HepG2 (cell line): ENCODE data around the gene FAIM. TPM values are rescaled to one million over a fixed set of nuclear protein-coding genes. Genes with fewer than 3 reads are reported as not detected.

Source experiments
- ARID4A ChIP-seq: sonication (generic); formaldehyde crosslinking; IDR thresholded peaks from 2 replicates; pipeline ENCODE4 v1.5.0; 2020; ENCODE audit warnings: mild to moderate bottlenecking, missing genetic modification reagents, borderline replicate concordance
- CBX2 ChIP-seq, 2 experiments: fragments of 200-600 bp in 1 of 2; sonication (generic); formaldehyde crosslinking in 1 of 2; IDR thresholded peaks; 2 replicates each; pipeline versions ENCODE4 v1.7.0 to v1.8.1; 2018 to 2022; ENCODE audit warnings: low read depth in 2 of 2, low read length in 1 of 2, mild to moderate bottlenecking in 1 of 2, missing genetic modification reagents in 1 of 2
- MED1 ChIP-seq: sonication (generic); formaldehyde crosslinking; IDR thresholded peaks from 2 replicates; pipeline ENCODE4 v1.4.0; 2020; ENCODE audit warnings: missing genetic modification reagents
- MLXIP ChIP-seq: sonication (generic); formaldehyde crosslinking; IDR thresholded peaks from 2 replicates; pipeline ENCODE4 v1.9.0; 2021; ENCODE audit warnings: missing genetic modification reagents, borderline replicate concordance
- MYNN ChIP-seq: sonication (generic); formaldehyde crosslinking; IDR thresholded peaks from 2 replicates; pipeline ENCODE4 v1.4.0; 2020; ENCODE audit warnings: mild to moderate bottlenecking, low read depth, missing genetic modification reagents
- SMAD9 ChIP-seq: sonication (generic); formaldehyde crosslinking; IDR thresholded peaks from 2 replicates; pipeline ENCODE4 v1.5.1; 2020; ENCODE audit warnings: mild to moderate bottlenecking, missing genetic modification reagents
- TBX3 ChIP-seq: fragments of 450-650 bp; IDR thresholded peaks from 2 replicates; pipeline ENCODE4 v1.6.1; 2017; ENCODE audit warnings: antibody characterized with exemption, mild to moderate bottlenecking, inconsistent platforms, borderline replicate concordance
- TRIM22 ChIP-seq: fragments of 450-650 bp; IDR thresholded peaks from 2 replicates; pipeline ENCODE4 v1.6.1; 2017
- ZBTB14 ChIP-seq: sonication (generic); formaldehyde crosslinking; IDR thresholded peaks from 2 replicates; pipeline ENCODE4 v1.4.0; 2020; ENCODE audit warnings: missing genetic modification reagents
- ZNF230 ChIP-seq: sonication (generic); formaldehyde crosslinking; IDR thresholded peaks from 2 replicates; pipeline ENCODE4 v1.4.0; 2020; ENCODE audit warnings: mild to moderate bottlenecking, missing genetic modification reagents
- ZNF333 ChIP-seq: sonication (generic); formaldehyde crosslinking; IDR thresholded peaks from 2 replicates; pipeline ENCODE4 v1.4.0; 2020; ENCODE audit warnings: mild to moderate bottlenecking, missing genetic modification reagents, borderline replicate concordance
- ZNF460 ChIP-seq: sonication (generic); formaldehyde crosslinking; IDR thresholded peaks from 2 replicates; pipeline ENCODE4 v1.5.1; 2020; ENCODE audit warnings: missing genetic modification reagents, mild to moderate bottlenecking, borderline replicate concordance
- ZNF615 ChIP-seq: sonication (generic); formaldehyde crosslinking; IDR thresholded peaks from 2 replicates; pipeline ENCODE4 v1.5.0; 2020; ENCODE audit warnings: mild to moderate bottlenecking, missing genetic modification reagents, borderline replicate concordance
- ZNF672 ChIP-seq: sonication (generic); formaldehyde crosslinking; IDR thresholded peaks from 2 replicates; pipeline ENCODE4 v1.8.1; 2022; ENCODE audit warnings: missing genetic modification reagents
- ZNF678 ChIP-seq: sonication (generic); formaldehyde crosslinking; IDR thresholded peaks from 2 replicates; pipeline ENCODE4 v1.4.0; 2020; ENCODE audit warnings: mild to moderate bottlenecking, missing genetic modification reagents
- ZNF768 ChIP-seq: sonication (generic); formaldehyde crosslinking; IDR thresholded peaks from 2 replicates; pipeline ENCODE4 v1.4.0; 2020; ENCODE audit warnings: missing genetic modification reagents
- ZNF784 ChIP-seq: sonication (generic); formaldehyde crosslinking; IDR thresholded peaks from 2 replicates; pipeline ENCODE4 v1.5.1; 2020; ENCODE audit warnings: missing genetic modification reagents, mild to moderate bottlenecking, borderline replicate concordance
- polyA plus RNA-seq, 8 experiments: library from polyadenylated mRNA; depleted of rRNA in 3 of 8; stranded (reverse) in 7 of 8; unstranded in 1 of 8; fragments of >200 nt; fragmentation: Illumina TruSeq in 4 of 8; extraction: Trizol in 4 of 8; gene quantifications; 2 replicates each; pipeline versions ENCODE4 v1.2.1 to v1.2.3, GENCODE V29; 2011 to 2016; ENCODE audit warnings: low read depth in 4 of 8, missing spikeins in 1 of 8, mixed read lengths in 1 of 8; ENCODE audit not compliant: insufficient read depth in 1 of 8
- total RNA-seq, 5 experiments: library from RNA; depleted of rRNA; stranded (reverse); fragments of >200 nt; fragmentation: Illumina TruSeq; extraction: Trizol; gene quantifications; 2 replicates each; pipeline ENCODE4 v1.2.3, GENCODE V29; 2016; ENCODE audit warnings: low read depth in 1 of 5

The FAIM gene
- total and polyA plus RNA-seq, 2 of the 13 experiments (the other 11 are each of a cell fraction or from before 2014, with no cell fraction given) = 4.3 to 25.8 TPM

GRCh38 chr3:138594150-138594934 lies 14.2 kb upstream of the FAIM start, which contains the start of gene CEP70 (continued):
- no peak for TF ChIP-seq MLXIP (CRISPR knock-in tag)
- no peak for TF ChIP-seq TRIM22
- TF ChIP-seq ZNF230 (CRISPR knock-in tag) = peak; percentile 83; the same call in 1 of the 2 replicates
- TF ChIP-seq ZNF678 (CRISPR knock-in tag) = no peak
- TF ChIP-seq ZNF784 (CRISPR knock-in tag) = no peak
- TF ChIP-seq ARID4A (CRISPR knock-in tag) = peak; percentile 81; the same call in 1 of the 2 replicates
- TF ChIP-seq ZNF768 (CRISPR knock-in tag) = peak; percentile 53; the same call in 1 of the 2 replicates
- TF ChIP-seq MYNN (CRISPR knock-in tag) = peak; percentile 68; the same call in 1 of the 2 replicates
- TF ChIP-seq ZNF333 = no peak
- TF ChIP-seq MED1 (CRISPR knock-in tag) = peak; percentile 61
- TF ChIP-seq ZNF460 = no peak
- TF ChIP-seq SMAD9 (CRISPR knock-in tag) = no peak
- no peak; the same call in 1 of the 2 replicates for TF ChIP-seq ZNF615 (CRISPR knock-in tag)
- no peak for TF ChIP-seq ZNF672 (CRISPR knock-in tag)
- no peak for TF ChIP-seq ZBTB14
- TF ChIP-seq CBX2 (IDR thresholded peaks at IDR 0.05; ENCODE audit: low read depth, low read length) = no peak
- TF ChIP-seq CBX2 (CRISPR knock-in tag; IDR thresholded peaks at IDR 0.05; ENCODE audit: low read depth) = no peak
- TF ChIP-seq TBX3 = 0 out of 2 replicates have a peak, but pooled peaks have one; percentile 34
